Fibroblast of lung (primary cell): Measurements from ENCODE around the gene VMAC.

ENCODE experiments used
- CTCF ChIP-seq, 2 donors: IDR thresholded peaks in 1 of 2; conservative IDR thresholded peaks in 1 of 2; 1 replicate in 1 of 2; 2 replicates in 1 of 2; pipeline ENCODE4 v1.5.1; 2011 to 2012; ENCODE audit warnings: low read length in 2 of 2, control low read depth in 1 of 2, inconsistent platforms in 1 of 2, low read depth in 1 of 2, mild to moderate bottlenecking in 1 of 2
- EZH2 ChIP-seq: IDR thresholded peaks from 2 replicates; pipeline ENCODE4 v1.5.1; 2012; ENCODE audit warnings: low read length, control low read depth, mild to moderate bottlenecking; ENCODE audit errors: missing control alignments

GRCh38 chr19:5895409-5895808 lies 9.3 kb upstream of the VMAC start:
- no peak for TF ChIP-seq CTCF (conservative IDR thresholded peaks at IDR 0.05 in 1 of 2, IDR thresholded peaks at IDR 0.05 in 1 of 2; ENCODE audit: low read depth in 1 of 2, low read length in 2 of 2)
- no peak for TF ChIP-seq EZH2
